ENCODE results near the gene PEDS1. TPM values are rescaled to one million over a fixed set of nuclear protein-coding genes. Genes with fewer than 3 reads are reported as not detected.

Gene PEDS1
- total RNA-seq (2022; extraction: Qiagen RNA extraction) = 44.1 to 66.6 TPM (median 63.8 TPM) in 5 replicates

GRCh38 chr20:50153500-50154377 is at the start of gene PEDS1:
TSS of gene PEDS1 (minus strand) at chr20:50153723. CDS start at chr20:50153637, 86 bp downstream.

GRCh38 chr20:50190251-50191064 is 36.9 kb upstream of the PEDS1 start, which contains the start of gene CEBPB:
TSS of gene CEBPB (plus strand) at chr20:50190830. CDS start at chr20:50191034, 204 bp downstream.

DNA sequence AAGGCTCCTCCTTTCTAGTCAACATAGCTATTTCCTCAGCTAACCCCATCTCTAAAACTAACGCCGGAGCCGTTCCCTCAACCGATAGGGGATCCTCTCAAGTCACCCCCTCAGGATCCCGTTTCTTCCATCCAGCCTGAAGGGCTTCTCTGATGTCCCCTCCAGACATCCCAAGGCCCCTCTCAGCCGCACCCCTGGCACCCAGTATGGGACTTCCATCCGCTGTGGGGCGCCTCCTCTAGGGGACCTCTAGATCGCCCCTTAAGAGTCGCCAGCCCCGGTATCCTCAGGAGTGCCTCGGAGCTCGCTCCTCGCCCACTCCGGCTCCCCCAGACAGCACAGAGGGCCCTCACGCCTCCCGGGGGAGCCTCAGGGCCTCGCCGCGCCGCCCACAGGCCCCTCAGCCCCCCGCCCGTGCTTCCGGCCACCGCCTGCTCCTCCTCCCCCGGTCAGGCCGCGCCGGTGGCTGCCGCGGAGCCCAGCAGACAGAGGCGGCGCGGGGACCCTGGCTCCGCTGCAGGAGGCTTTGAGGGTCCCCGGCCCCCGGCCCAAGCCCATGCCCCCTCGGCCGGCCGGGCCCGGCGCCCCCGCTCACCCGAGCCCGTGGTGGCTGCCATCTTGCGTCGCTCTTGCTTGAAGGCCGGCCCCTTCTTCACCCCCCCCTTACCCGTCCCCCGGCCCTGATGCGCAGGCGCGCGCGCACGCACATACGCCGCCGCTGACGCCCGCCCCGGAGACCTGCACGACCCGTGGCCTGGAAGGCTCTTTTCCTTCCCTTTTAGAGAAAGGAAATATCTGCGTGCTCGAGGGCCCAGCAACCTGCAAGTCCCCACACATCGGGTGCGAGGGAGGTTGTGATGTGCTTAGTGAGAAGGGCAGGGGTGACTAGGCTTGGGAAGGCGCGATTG is 40.8 kb downstream of the PEDS1 start, which contains the start of gene UBE2V1:
Gene UBE2V1 (minus strand): TSS at position 639 of the 908 bp plus-strand sequence. CDS start 22 bp downstream, at position 617.

Other genes with a start within 250 kb of the PEDS1 start
- 6.2 to 8.9 TPM (median 8.5 TPM) in 5 replicates for gene SPATA2, start 238.2 kb downstream of the PEDS1 start, total RNA-seq (2022; extraction: Qiagen RNA extraction)
- gene RNF114, start 217.3 kb downstream of the PEDS1 start, total RNA-seq (2022; extraction: Qiagen RNA extraction) = 47.0 to 53.8 TPM (median 50.5 TPM) in 5 replicates
- 7.4 to 14.7 TPM (median 13.0 TPM) in 5 replicates for gene SNAI1, start 170.7 kb downstream of the PEDS1 start, total RNA-seq (2022; extraction: Qiagen RNA extraction)
- 115 to 153 TPM (median 119 TPM) in 5 replicates for gene UBE2V1, start 40.6 kb downstream of the PEDS1 start, total RNA-seq (2022; extraction: Qiagen RNA extraction)
- gene CEBPB, start 37.1 kb upstream of the PEDS1 start, total RNA-seq (2022; extraction: Qiagen RNA extraction) = 163 to 300 TPM (median 245 TPM) in 5 replicates